Hematopoietic multipotent progenitor cell treated with erythropoietin and hydrocortisone succinate and interleukin-3 and kit ligand, for 6 days (in vitro differentiated cells): ENCODE measurements around the gene CNKSR2.

Experiments
- DNase-seq: peaks from one replicate; pipeline ENCODE4 v3.0.0-alpha.2; 2015

CNKSR2 gene

GRCh38 chrX:21691512-21692018, 317.3 kb downstream of the CNKSR2 start:
- peak; percentile 0 for DNase-seq

GRCh38 chrX:21698272-21698671, 324.1 kb downstream of the CNKSR2 start:
- no peak for DNase-seq

GRCh38 chrX:21699136-21699535, 324.9 kb downstream of the CNKSR2 start:
- no peak for DNase-seq

- DNase-seq, result no peak
Measured at GRCh38 chrX:21700275-21700674, 326.1 kb downstream of the CNKSR2 start.

GRCh38 chrX:21700967-21701366, 326.7 kb downstream of the CNKSR2 start:
- DNase-seq, result no peak

GRCh38 chrX:21702725-21703124, 328.5 kb downstream of the CNKSR2 start:
- no peak for DNase-seq
